ENCODE measurements around the gene AATK.
"Not testable (repeated sequence)": the region's sequence is repeated elsewhere in the genome, so short reads cannot be mapped to it uniquely, and the experiment has no call there.

AATK gene

GRCh38 chr17:81150377-81151077, 15.5 kb downstream of the AATK start:
- no peak for TF ChIP-seq CTCF (IDR thresholded peaks at IDR 0.05; ENCODE audit: low read depth, low read length)
- DNase-seq, result no peak
- H3K4me3 ChIP-seq (ENCODE audit: low read depth, low read length), result no peak overlapping the region
- no peaks in the 10 kb centered on the region for H3K27me3 ChIP-seq
- no peaks in the 10 kb centered on the region for H3K36me3 ChIP-seq
- H3K4me1 ChIP-seq, result no peaks in the 10 kb centered on the region
- no peaks in the 10 kb centered on the region for H3K9me3 ChIP-seq

GRCh38 chr17:81148986-81149533, 17.0 kb downstream of the AATK start:
- no peak for DNase-seq
- Histone ChIP-seq H3K9me3 (no peaks in the 10 kb centered on the region), H3K36me3 (no peaks in the 10 kb centered on the region), H3K4me1 (no peaks in the 10 kb centered on the region), H3K27me3 (no peaks in the 10 kb centered on the region), H3K4me3 (ENCODE audit: low read depth, low read length) (no peak overlapping the region)
- no peak for TF ChIP-seq CTCF (IDR thresholded peaks at IDR 0.05; ENCODE audit: low read depth, low read length)

- Histone ChIP-seq H3K27me3 (no peaks in the 10 kb centered on the region), H3K4me3 (ENCODE audit: low read depth, low read length) (no peak overlapping the region), H3K9me3 (no peaks in the 10 kb centered on the region), H3K36me3 (no peaks in the 10 kb centered on the region), H3K4me1 (no peaks in the 10 kb centered on the region)
- no peak for TF ChIP-seq CTCF (IDR thresholded peaks at IDR 0.05; ENCODE audit: low read depth, low read length)
- DNase-seq, result no peak
These were observed 17.4 kb downstream of the AATK start for GRCh38 chr17:81148571-81148970.

- Histone ChIP-seq H3K9me3 (no peaks in the 10 kb centered on the region), H3K27me3 (no peaks in the 10 kb centered on the region), H3K4me3 (ENCODE audit: low read depth, low read length) (no peak overlapping the region), H3K36me3 (no peaks in the 10 kb centered on the region), H3K4me1 (no peaks in the 10 kb centered on the region; the same call in 1 of the 2 replicates)
- no peak for TF ChIP-seq CTCF (IDR thresholded peaks at IDR 0.05; ENCODE audit: low read depth, low read length)
- no peak for DNase-seq
These were observed 18.3 kb downstream of the AATK start for GRCh38 chr17:81147701-81148100.

GRCh38 chr17:81146208-81146607, 19.8 kb downstream of the AATK start:
- H3K36me3 ChIP-seq; H3K9me3 ChIP-seq; H3K4me3 ChIP-seq (ENCODE audit: low read depth, low read length); H3K4me1 ChIP-seq; DNase-seq; H3K27me3 ChIP-seq: not testable (repeated sequence)

- Histone ChIP-seq H3K4me1 (no peaks in the 10 kb centered on the region; the same call in 1 of the 2 replicates), H3K27me3 (no peaks in the 10 kb centered on the region)
These were observed 21.6 kb downstream of the AATK start for GRCh38 chr17:81144423-81144781.

More at GRCh38 chr17:81144423-81144781, 21.6 kb downstream of the AATK start:
- no peak for TF ChIP-seq CTCF (IDR thresholded peaks at IDR 0.05; ENCODE audit: low read depth, low read length)
- Histone ChIP-seq H3K36me3 (no peaks in the 10 kb centered on the region), H3K4me3 (ENCODE audit: low read depth, low read length) (no peak overlapping the region), H3K9me3 (no peaks in the 10 kb centered on the region)
- DNase-seq, result no peak

All from BE2C (cell line).